ENCODE data around the gene CCNG2.

DNA sequence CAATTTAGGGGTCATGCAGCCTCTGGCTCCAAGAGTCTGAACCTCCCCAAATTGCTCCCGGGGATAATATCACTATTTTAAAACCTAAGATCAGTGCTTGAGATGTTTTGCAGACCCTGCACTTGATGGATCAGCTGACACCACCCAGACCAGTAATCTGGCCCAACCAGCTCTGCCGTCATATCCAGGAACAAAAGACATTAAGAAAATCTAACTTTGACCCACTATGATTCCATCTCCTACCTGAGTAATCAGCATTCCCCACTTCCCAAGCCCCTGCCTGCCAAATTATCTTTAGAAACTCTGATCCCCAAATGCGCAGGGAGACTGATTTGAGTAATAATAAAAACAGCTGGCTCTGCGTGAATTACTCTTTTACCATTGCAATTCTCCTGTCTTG lies 34.4 kb upstream of the CCNG2 start:
- TF ChIP-seq, protein P1, sequence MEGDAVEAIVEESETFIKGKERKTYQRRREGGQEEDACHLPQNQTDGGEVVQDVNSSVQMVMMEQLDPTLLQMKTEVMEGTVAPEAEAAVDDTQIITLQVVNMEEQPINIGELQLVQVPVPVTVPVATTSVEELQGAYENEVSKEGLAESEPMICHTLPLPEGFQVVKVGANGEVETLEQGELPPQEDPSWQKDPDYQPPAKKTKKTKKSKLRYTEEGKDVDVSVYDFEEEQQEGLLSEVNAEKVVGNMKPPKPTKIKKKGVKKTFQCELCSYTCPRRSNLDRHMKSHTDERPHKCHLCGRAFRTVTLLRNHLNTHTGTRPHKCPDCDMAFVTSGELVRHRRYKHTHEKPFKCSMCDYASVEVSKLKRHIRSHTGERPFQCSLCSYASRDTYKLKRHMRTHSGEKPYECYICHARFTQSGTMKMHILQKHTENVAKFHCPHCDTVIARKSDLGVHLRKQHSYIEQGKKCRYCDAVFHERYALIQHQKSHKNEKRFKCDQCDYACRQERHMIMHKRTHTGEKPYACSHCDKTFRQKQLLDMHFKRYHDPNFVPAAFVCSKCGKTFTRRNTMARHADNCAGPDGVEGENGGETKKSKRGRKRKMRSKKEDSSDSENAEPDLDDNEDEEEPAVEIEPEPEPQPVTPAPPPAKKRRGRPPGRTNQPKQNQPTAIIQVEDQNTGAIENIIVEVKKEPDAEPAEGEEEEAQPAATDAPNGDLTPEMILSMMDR (IDR thresholded peaks at IDR 0.05; ENCODE audit: low read length) = no peak
- TF ChIP-seq EZH2 (optimal IDR thresholded peaks at IDR 0.05; ENCODE audit: low read depth, low read length) (no peak), EZH2phosphoT487 (IDR thresholded peaks at IDR 0.05; ENCODE audit: low read length) (no peak)
